Measurements from ENCODE around the gene RCSD1.

The RCSD1 gene

GRCh38 chr1:167587872-167588271 is 42.2 kb upstream of the RCSD1 start:
- Histone ChIP-seq H3K4me1 (ENCODE audit: insufficient read depth, poor library complexity, severe bottlenecking) (no peaks in the 10 kb centered on the region), H3K27ac (ENCODE audit: poor library complexity, severe bottlenecking) (no peak overlapping the region), H3K36me3 (ENCODE audit: low read depth) (no peaks in the 10 kb centered on the region), H3K4me3 (ENCODE audit: severe bottlenecking) (no peak overlapping the region), H3K27me3 (ENCODE audit: insufficient read depth, poor library complexity, severe bottlenecking) (no peaks in the 10 kb centered on the region), H3K9me3 (ENCODE audit: severe bottlenecking) (no peaks in the 10 kb centered on the region)
- DNase-seq (ENCODE audit: low spot score) (no peak), ATAC-seq (ENCODE audit: low read depth) (no peak)
- TF ChIP-seq CTCF (IDR thresholded peaks at IDR 0.05; ENCODE audit: poor library complexity, severe bottlenecking) = no peak

GRCh38 chr1:167588361-167588760 is 41.7 kb upstream of the RCSD1 start:
- ATAC-seq (ENCODE audit: low read depth) = no peak

GRCh38 chr1:167592475-167592874 is 37.6 kb upstream of the RCSD1 start:
- Histone ChIP-seq H3K4me3 (ENCODE audit: severe bottlenecking) (no peak overlapping the region), H3K27me3 (ENCODE audit: insufficient read depth, poor library complexity, severe bottlenecking) (no peaks in the 10 kb centered on the region), H3K36me3 (ENCODE audit: low read depth) (no peaks in the 10 kb centered on the region), H3K4me1 (ENCODE audit: insufficient read depth, poor library complexity, severe bottlenecking) (no peaks in the 10 kb centered on the region), H3K9me3 (ENCODE audit: severe bottlenecking) (no peaks in the 10 kb centered on the region), H3K27ac (ENCODE audit: poor library complexity, severe bottlenecking) (no peak overlapping the region)
- TF ChIP-seq CTCF (IDR thresholded peaks at IDR 0.05; ENCODE audit: poor library complexity, severe bottlenecking) = no peak
- ATAC-seq (ENCODE audit: low read depth) (no peak), DNase-seq (ENCODE audit: low spot score) (no peak)

More at GRCh38 chr1:167588361-167588760, 41.7 kb upstream of the RCSD1 start:
- Histone ChIP-seq H3K4me3 (ENCODE audit: severe bottlenecking) (no peak overlapping the region), H3K4me1 (ENCODE audit: insufficient read depth, poor library complexity, severe bottlenecking) (no peaks in the 10 kb centered on the region), H3K27ac (ENCODE audit: poor library complexity, severe bottlenecking) (no peak overlapping the region), H3K9me3 (ENCODE audit: severe bottlenecking) (no peaks in the 10 kb centered on the region), H3K36me3 (ENCODE audit: low read depth) (no peaks in the 10 kb centered on the region), H3K27me3 (ENCODE audit: insufficient read depth, poor library complexity, severe bottlenecking) (no peaks in the 10 kb centered on the region)
- no peak for DNase-seq (ENCODE audit: low spot score)
- TF ChIP-seq CTCF (IDR thresholded peaks at IDR 0.05; ENCODE audit: poor library complexity, severe bottlenecking) = no peak

GRCh38 chr1:167593860-167594259 is 36.2 kb upstream of the RCSD1 start:
- Histone ChIP-seq H3K27me3 (ENCODE audit: insufficient read depth, poor library complexity, severe bottlenecking) (no peaks in the 10 kb centered on the region), H3K4me1 (ENCODE audit: insufficient read depth, poor library complexity, severe bottlenecking) (no peaks in the 10 kb centered on the region), H3K27ac (ENCODE audit: poor library complexity, severe bottlenecking) (no peak overlapping the region), H3K36me3 (ENCODE audit: low read depth) (no peaks in the 10 kb centered on the region), H3K9me3 (ENCODE audit: severe bottlenecking) (peaks cover 1% of the 10 kb centered on the region), H3K4me3 (ENCODE audit: severe bottlenecking) (no peak overlapping the region)
- no peak for DNase-seq (ENCODE audit: low spot score)
- ATAC-seq (ENCODE audit: low read depth) = no peak
- no peak for TF ChIP-seq CTCF (IDR thresholded peaks at IDR 0.05; ENCODE audit: poor library complexity, severe bottlenecking)

GRCh38 chr1:167594822-167595221 is 35.2 kb upstream of the RCSD1 start:
- Histone ChIP-seq H3K9me3 (ENCODE audit: severe bottlenecking) (peaks cover 1% of the 10 kb centered on the region), H3K27ac (ENCODE audit: poor library complexity, severe bottlenecking) (no peak overlapping the region), H3K4me1 (ENCODE audit: insufficient read depth, poor library complexity, severe bottlenecking) (no peaks in the 10 kb centered on the region), H3K36me3 (ENCODE audit: low read depth) (no peaks in the 10 kb centered on the region), H3K27me3 (ENCODE audit: insufficient read depth, poor library complexity, severe bottlenecking) (no peaks in the 10 kb centered on the region), H3K4me3 (ENCODE audit: severe bottlenecking) (no peak overlapping the region)
- DNase-seq (ENCODE audit: low spot score) (no peak), ATAC-seq (ENCODE audit: low read depth) (no peak)
- no peak for TF ChIP-seq CTCF (IDR thresholded peaks at IDR 0.05; ENCODE audit: poor library complexity, severe bottlenecking)
